ENCODE measurements around the gene GET3. TPM values are rescaled to one million over a fixed set of nuclear protein-coding genes. Genes with fewer than 3 reads are reported as not detected.

GET3 gene
- total and polyA plus RNA-seq, 2 of the 13 experiments (the other 11 are each of a cell fraction or from before 2014, with no cell fraction given): 57.7 to 59.4 TPM

- no peak for TF ChIP-seq MAF1 (CRISPR knock-in tag; IDR thresholded peaks at IDR 0.05; ENCODE audit: borderline replicate concordance)
Measured at GRCh38 chr19:12792051-12792852, 55.0 kb downstream of the GET3 start (continued).

GRCh38 chr19:12792853-12793289 lies 55.6 kb downstream of the GET3 start:
- peak overlapping the region; percentile 77 to 87 (median 78) for H3K4me3 ChIP-seq (replicated peaks in 1 of 3; ENCODE audit: insufficient read depth in 1 of 3, low read depth in 2 of 3, low read length in 3 of 3)
- peak overlapping the region; percentile 81 for H3K27ac ChIP-seq (ENCODE audit: extremely low read length, insufficient read depth, low read length)
- no peaks in the 10 kb centered on the region for H4K20me1 ChIP-seq (ENCODE audit: insufficient read depth, low read length)
- ChIA-PET CTCF (ENCODE audit: low intra/inter-chr PET ratio, low total read pairs) (interaction anchor here (1.0 to 2.6 kb wide), 3 partner anchors 15 to 35 kb away, joined by 3 to 6 read pairs (median 3); partner anchors contain the start of gene HOOK2), POLR2A (interaction anchor here (0.9 to 3.9 kb wide), 15 partner anchors 8 to 124 kb away, joined by 3 to 124 read pairs (median 14); partner anchors contain the start of genes DHPS, GCDH, GET3 and HOOK2)
- peaks cover 49% of the 10 kb centered on the region for H3K4me1 ChIP-seq (ENCODE audit: insufficient read depth, low read length)
- WGBS (ENCODE audit: low lambda C conversion rate): 3% methylated on average over 20 of the region's 22 CpGs
- peak overlapping the region; percentile 89 for H3K9ac ChIP-seq (ENCODE audit: insufficient read depth, low read depth, low read length)
- H3K9me3 ChIP-seq (ENCODE audit: low read length): no peaks in the 10 kb centered on the region
- ATAC-seq: no peak; the same call in 2 of the 3 replicates
- FAIRE-seq: no peak
- H2AFZ ChIP-seq (ENCODE audit: low read length): no peak overlapping the region
- H3K79me2 ChIP-seq (ENCODE audit: insufficient read depth, low read length): peaks cover 8% of the 10 kb centered on the region
- 0 out of 5 replicates have a peak, but pooled peaks cover 0 to 1% of the 10 kb centered on the region in 2 experiments for H3K36me3 ChIP-seq (replicated peaks in 1 of 2; ENCODE audit: control insufficient read depth in 1 of 2, insufficient read depth in 2 of 2, low read length in 2 of 2)
- DNase-seq (ENCODE audit: low spot score): no peak
- intact Hi-C loops (cut with micrococcal nuclease; ENCODE audit: unreplicated experiment): no loop called here
- in situ Hi-C loops (cut with HindIII; ENCODE audit: extremely low pct_ligation_motif_present, low pct_unique_long_range_greater_than_20kb): no loop called here
- no peaks in the 10 kb centered on the region for H3K27me3 ChIP-seq (ENCODE audit: control insufficient read depth in 1 of 2, insufficient read depth in 2 of 2, low read length in 2 of 2)
- peak overlapping the region; percentile 99 for H3K4me2 ChIP-seq (ENCODE audit: low read depth, low read length)
- BruUV-seq (replicated peaks): TSS peak; percentile 53
- TF ChIP-seq KMT2B (CRISPR knock-in tag; IDR thresholded peaks at IDR 0.05) (no peak), THAP8 (CRISPR knock-in tag; IDR thresholded peaks at IDR 0.05; ENCODE audit: borderline replicate concordance) (no peak), CTCF (CRISPR knock-in tag; IDR thresholded peaks at IDR 0.05) (no peak), CSRNP2 (CRISPR knock-in tag; conservative IDR thresholded peaks at IDR 0.05; ENCODE audit: low read depth) (no peak), ZNF143 (CRISPR knock-in tag; IDR thresholded peaks at IDR 0.05) (no peak), ZNF83 (CRISPR knock-in tag; IDR thresholded peaks at IDR 0.05; ENCODE audit: borderline replicate concordance) (0 out of 2 replicates have a peak, but pooled peaks have one; percentile 7), ZEB1 (IDR thresholded peaks at IDR 0.05; ENCODE audit: insufficient replicate concordance, low read depth) (no peak), ZNF782 (CRISPR knock-in tag; IDR thresholded peaks at IDR 0.05; ENCODE audit: borderline replicate concordance) (no peak), NBN (conservative IDR thresholded peaks at IDR 0.05) (no peak), RNF219 (CRISPR knock-in tag; IDR thresholded peaks at IDR 0.05) (no peak; the same call in 1 of the 2 replicates), TBX2 (CRISPR knock-in tag; IDR thresholded peaks at IDR 0.05; ENCODE audit: borderline replicate concordance) (0 out of 2 replicates have a peak, but pooled peaks have one; percentile 0)

Data from HepG2 (cell line).